ENCODE data around the gene JAG1.

GRCh38 chr20:10682939-10683338 lies 9.1 kb upstream of the JAG1 start:
- TF ChIP-seq CTCF (IDR thresholded peaks at IDR 0.05; ENCODE audit: poor library complexity, severe bottlenecking) (no peak), EP300 (conservative IDR thresholded peaks at IDR 0.05; ENCODE audit: poor library complexity, severe bottlenecking) (no peak), POLR2AphosphoS5 (IDR thresholded peaks at IDR 0.05) (no peak), RAD21 (conservative IDR thresholded peaks at IDR 0.05) (no peak), EZH2 (IDR thresholded peaks at IDR 0.05; ENCODE audit: borderline replicate concordance, insufficient read depth, low read length, poor library complexity, severe bottlenecking) (no peak), SMC3 (conservative IDR thresholded peaks at IDR 0.05; ENCODE audit: poor library complexity) (no peak), TAF1 (IDR thresholded peaks at IDR 0.05; ENCODE audit: low read depth) (no peak), MXI1 (conservative IDR thresholded peaks at IDR 0.05; ENCODE audit: poor library complexity, severe bottlenecking) (no peak)
- TF ChIP-seq, protein P1, sequence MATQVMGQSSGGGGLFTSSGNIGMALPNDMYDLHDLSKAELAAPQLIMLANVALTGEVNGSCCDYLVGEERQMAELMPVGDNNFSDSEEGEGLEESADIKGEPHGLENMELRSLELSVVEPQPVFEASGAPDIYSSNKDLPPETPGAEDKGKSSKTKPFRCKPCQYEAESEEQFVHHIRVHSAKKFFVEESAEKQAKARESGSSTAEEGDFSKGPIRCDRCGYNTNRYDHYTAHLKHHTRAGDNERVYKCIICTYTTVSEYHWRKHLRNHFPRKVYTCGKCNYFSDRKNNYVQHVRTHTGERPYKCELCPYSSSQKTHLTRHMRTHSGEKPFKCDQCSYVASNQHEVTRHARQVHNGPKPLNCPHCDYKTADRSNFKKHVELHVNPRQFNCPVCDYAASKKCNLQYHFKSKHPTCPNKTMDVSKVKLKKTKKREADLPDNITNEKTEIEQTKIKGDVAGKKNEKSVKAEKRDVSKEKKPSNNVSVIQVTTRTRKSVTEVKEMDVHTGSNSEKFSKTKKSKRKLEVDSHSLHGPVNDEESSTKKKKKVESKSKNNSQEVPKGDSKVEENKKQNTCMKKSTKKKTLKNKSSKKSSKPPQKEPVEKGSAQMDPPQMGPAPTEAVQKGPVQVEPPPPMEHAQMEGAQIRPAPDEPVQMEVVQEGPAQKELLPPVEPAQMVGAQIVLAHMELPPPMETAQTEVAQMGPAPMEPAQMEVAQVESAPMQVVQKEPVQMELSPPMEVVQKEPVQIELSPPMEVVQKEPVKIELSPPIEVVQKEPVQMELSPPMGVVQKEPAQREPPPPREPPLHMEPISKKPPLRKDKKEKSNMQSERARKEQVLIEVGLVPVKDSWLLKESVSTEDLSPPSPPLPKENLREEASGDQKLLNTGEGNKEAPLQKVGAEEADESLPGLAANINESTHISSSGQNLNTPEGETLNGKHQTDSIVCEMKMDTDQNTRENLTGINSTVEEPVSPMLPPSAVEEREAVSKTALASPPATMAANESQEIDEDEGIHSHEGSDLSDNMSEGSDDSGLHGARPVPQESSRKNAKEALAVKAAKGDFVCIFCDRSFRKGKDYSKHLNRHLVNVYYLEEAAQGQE (IDR thresholded peaks at IDR 0.05; ENCODE audit: borderline replicate concordance): no peak

Measured in neural cell (in vitro differentiated cells).